H9 (cell line): ENCODE measurements around the gene U2AF1L4. TPM values are rescaled to one million over a fixed set of nuclear protein-coding genes. Genes with fewer than 3 reads are reported as not detected.
"Not testable (repeated sequence)": the region's sequence is repeated elsewhere in the genome, so short reads cannot be mapped to it uniquely, and the experiment has no call there.

Source experiments
- DNase-seq: peaks from one replicate; pipeline ENCODE4 v3.0.0-alpha.2; 2017
- H2AFZ ChIP-seq: one replicate; pipeline ENCODE4 v1.6.1; 2013; ENCODE audit warnings: mild to moderate bottlenecking, low read length, control low read depth, moderate library complexity
- H2AK5ac ChIP-seq: 2 replicates; pipeline ENCODE4 v1.6.1; 2013; ENCODE audit warnings: low read length, control low read depth, mixed read lengths; ENCODE audit not compliant: insufficient read length
- H2BK120ac ChIP-seq: one replicate; pipeline ENCODE4 v1.6.1; 2013; ENCODE audit warnings: low read depth, mild to moderate bottlenecking, low read length, control low read depth, inconsistent platforms; ENCODE audit not compliant: poor library complexity, severe bottlenecking
- H2BK12ac ChIP-seq: 2 replicates; pipeline ENCODE4 v1.6.1; 2013; ENCODE audit warnings: low read length, control low read depth, mixed read lengths, low read depth; ENCODE audit not compliant: insufficient read length
- H2BK15ac ChIP-seq: 2 replicates; pipeline ENCODE4 v1.6.1; 2013; ENCODE audit warnings: low read depth, low read length, control low read depth
- H2BK20ac ChIP-seq: one replicate; pipeline ENCODE4 v1.6.1; 2013; ENCODE audit warnings: low read depth, mild to moderate bottlenecking, low read length, control low read depth, inconsistent platforms; ENCODE audit not compliant: poor library complexity, severe bottlenecking
- H2BK5ac ChIP-seq: 2 replicates; pipeline ENCODE4 v1.6.1; 2013; ENCODE audit warnings: low read length, control low read depth, mixed read lengths; ENCODE audit not compliant: insufficient read length
- H3K14ac ChIP-seq: 2 replicates; pipeline ENCODE4 v1.6.1; 2013; ENCODE audit warnings: low read length, control low read depth; ENCODE audit not compliant: insufficient read depth
- H3K18ac ChIP-seq: 2 replicates; pipeline ENCODE4 v1.6.1; 2013; ENCODE audit warnings: low read depth, mild to moderate bottlenecking, mixed read lengths, low read length, control low read depth; ENCODE audit not compliant: insufficient read length
- H3K23ac ChIP-seq: 2 replicates; pipeline ENCODE4 v1.6.1; 2013; ENCODE audit warnings: low read length, control low read depth, mixed read lengths, low read depth; ENCODE audit not compliant: insufficient read length
- H3K23me2 ChIP-seq: 2 replicates; pipeline ENCODE4 v1.6.1; 2013; ENCODE audit warnings: low read depth, mild to moderate bottlenecking, mixed read lengths, low read length, control low read depth; ENCODE audit not compliant: insufficient read length, poor library complexity, severe bottlenecking
- H3K27ac ChIP-seq: 2 replicates; pipeline ENCODE4 v1.5.1; 2013; ENCODE audit warnings: low read length, control low read depth, mixed read lengths, low read depth; ENCODE audit not compliant: insufficient read length
- H3K27me3 ChIP-seq: 2 replicates; pipeline ENCODE4 v1.6.1; 2013; ENCODE audit warnings: low read length, control low read depth, inconsistent platforms; ENCODE audit not compliant: insufficient read depth
- H3K4ac ChIP-seq: 2 replicates; pipeline ENCODE4 v1.6.1; 2013; ENCODE audit warnings: low read depth, mild to moderate bottlenecking, control low read depth, inconsistent platforms, low read length, moderate library complexity
- H3K4me1 ChIP-seq: 2 replicates; pipeline ENCODE4 v1.6.1; 2013; ENCODE audit warnings: low read length, control low read depth, inconsistent platforms; ENCODE audit not compliant: insufficient read depth
- H3K4me2 ChIP-seq: 2 replicates; pipeline ENCODE4 v1.6.1; 2013; ENCODE audit warnings: low read length, control low read depth, mixed read lengths; ENCODE audit not compliant: insufficient read length, insufficient read depth
- H3K56ac ChIP-seq: 2 replicates; pipeline ENCODE4 v1.6.1; 2013; ENCODE audit warnings: low read depth, mild to moderate bottlenecking, mixed read lengths, low read length, control low read depth; ENCODE audit not compliant: insufficient read length
- H3K79me1 ChIP-seq: 2 replicates; pipeline ENCODE4 v1.6.1; 2013; ENCODE audit warnings: low read depth, mild to moderate bottlenecking, moderate library complexity, low read length, control low read depth, inconsistent platforms; ENCODE audit not compliant: insufficient read depth, poor library complexity, severe bottlenecking
- H3K79me2 ChIP-seq: 2 replicates; pipeline ENCODE4 v1.6.1; 2013; ENCODE audit warnings: low read length, control low read depth, inconsistent platforms; ENCODE audit not compliant: insufficient read depth
- H3K9ac ChIP-seq: 2 replicates; pipeline ENCODE4 v1.6.1; 2013; ENCODE audit warnings: low read length, control low read depth, mixed read lengths; ENCODE audit not compliant: insufficient read length; ENCODE audit errors: extremely low read depth
- H3K9me3 ChIP-seq: one replicate; pipeline ENCODE4 v1.6.1; 2013; ENCODE audit warnings: low read depth, low read length, inconsistent platforms; ENCODE audit not compliant: control insufficient read depth
- H3T11ph ChIP-seq: one replicate; pipeline ENCODE4 v1.6.1; 2013; ENCODE audit warnings: mild to moderate bottlenecking, low read length, control low read depth, inconsistent platforms
- H4K20me1 ChIP-seq: one replicate; pipeline ENCODE4 v1.6.1; 2013; ENCODE audit not compliant: control insufficient read depth, insufficient read length, insufficient read depth
- H4K5ac ChIP-seq: 2 replicates; pipeline ENCODE4 v1.6.1; 2013; ENCODE audit warnings: low read depth, mild to moderate bottlenecking, mixed read lengths, low read length, control low read depth; ENCODE audit not compliant: insufficient read length
- H4K8ac ChIP-seq: replicated peaks from 2 replicates; pipeline ENCODE4 v1.6.1; 2013; ENCODE audit warnings: low read length, control low read depth, mixed read lengths, low read depth; ENCODE audit not compliant: insufficient read length
- H4K91ac ChIP-seq: 2 replicates; pipeline ENCODE4 v1.6.1; 2013; ENCODE audit warnings: low read depth, mild to moderate bottlenecking, moderate library complexity, mixed read lengths, low read length, control low read depth; ENCODE audit not compliant: insufficient read length
- H3K27ac Mint-ChIP-seq, 3 experiments: 2 replicates in 2 of 3; 3 replicates in 1 of 3; pipeline ENCODE4 v1.8.0; 2020 to 2021; ENCODE audit warnings: mixed read lengths in 3 of 3, mild to moderate bottlenecking in 1 of 3, moderate library complexity in 1 of 3
- H3K27me3 Mint-ChIP-seq: 2 replicates; pipeline ENCODE4 v1.8.0; 2021; ENCODE audit warnings: low read depth, mild to moderate bottlenecking, moderate library complexity, mixed read lengths
- H3K36me3 Mint-ChIP-seq, 3 experiments: 2 replicates in 2 of 3; 3 replicates in 1 of 3; pipeline ENCODE4 v1.8.0; 2020 to 2021; ENCODE audit warnings: low read depth in 3 of 3, mixed read lengths in 3 of 3; ENCODE audit not compliant: insufficient read depth in 1 of 3
- H3K4me1 Mint-ChIP-seq, 2 experiments: 2 replicates each; pipeline ENCODE4 v1.8.0; 2020; ENCODE audit warnings: mixed read lengths in 2 of 2
- H3K4me3 Mint-ChIP-seq, 2 experiments: 2 replicates in 1 of 2; 3 replicates in 1 of 2; pipeline ENCODE4 v1.8.0; 2020 to 2021; ENCODE audit warnings: mild to moderate bottlenecking in 2 of 2, mixed read lengths in 2 of 2, moderate library complexity in 1 of 2
- H3K9me3 Mint-ChIP-seq, 2 experiments: 2 replicates in 1 of 2; 3 replicates in 1 of 2; pipeline ENCODE4 v1.8.0; 2020; ENCODE audit warnings: mild to moderate bottlenecking in 2 of 2, mixed read lengths in 2 of 2, moderate library complexity in 1 of 2
- CTCF ChIP-seq: fragments of 200-600 bp; sonication (generic); conservative IDR thresholded peaks from 3 replicates; pipeline ENCODE4 v1.8.0; 2021; ENCODE audit warnings: antibody characterized with exemption, mild to moderate bottlenecking
- WGBS: extraction: QIAGEN DNeasy Blood & Tissue Kit; methylation state at CpG from one replicate; pipeline ENCODE4 v1.1.7; 2013; ENCODE audit warnings: missing lambda C conversion rate, low lambda C conversion rate, mixed read lengths; ENCODE audit not compliant: insufficient read length; ENCODE audit errors: extremely low coverage; 5-methylcytosine and 5-hydroxymethylcytosine counted together
- total RNA-seq: library from RNA; stranded (reverse); gene quantifications from 2 replicates; pipeline ENCODE4 v1.2.1, GENCODE V29; 2021

Gene U2AF1L4
- total RNA-seq, 1 experiment from 2014 or later: 16.8 TPM

- Mint-ChIP-seq H3K9me3 (no peaks in the 10 kb centered on the region), H3K4me3 (no peak overlapping the region; a peak in 1 of 5 replicates), H3K4me1 (peaks cover under 1 to 2% of the 10 kb centered on the region in 2 experiments; a peak in 3 of 4 replicates), H3K27ac (peak overlapping the region in 1 of 3 experiments; percentile 35; a peak in 1 of 7 replicates), H3K36me3 (peaks cover 58 to 89% (median 85%) of the 10 kb centered on the region in 3 experiments; a peak in 6 of 7 replicates), H3K27me3 (no peaks in the 10 kb centered on the region; the same call in 1 of the 2 replicates)
- Histone ChIP-seq H2AFZ (no peak overlapping the region), H3T11ph (no peak overlapping the region), H2AK5ac (no peak overlapping the region), H4K5ac (no peak overlapping the region), H4K91ac (no peak overlapping the region), H3K4me1 (no peaks in the 10 kb centered on the region), H2BK12ac (no peak overlapping the region), H3K23me2 (no peaks in the 10 kb centered on the region), H3K9ac (no peak overlapping the region), H3K79me1 (no peaks in the 10 kb centered on the region), H2BK15ac (no peak overlapping the region), H4K20me1 (peaks cover under 1% of the 10 kb centered on the region), H2BK20ac (no peak overlapping the region), H3K14ac (no peak overlapping the region), H3K4ac (no peak overlapping the region), H3K18ac (no peak overlapping the region), H3K23ac (no peak overlapping the region), H3K56ac (no peak overlapping the region), H3K27me3 (no peaks in the 10 kb centered on the region), H3K9me3 (no peaks in the 10 kb centered on the region), H3K27ac (no peak overlapping the region), H3K4me2 (no peak overlapping the region), H2BK5ac (no peak overlapping the region), H4K8ac (no peak overlapping the region), H2BK120ac (no peak overlapping the region), H3K79me2 (no peaks in the 10 kb centered on the region; the same call in 1 of the 2 replicates)
- TF ChIP-seq CTCF: no peak
- DNase-seq: no peak
- WGBS: no CpG with 5 or more reads among the region's 12 CpGs
These were observed 20.7 kb downstream of the U2AF1L4 start for GRCh38 chr19:35724560-35724959.

GRCh38 chr19:35724132-35724531, 21.1 kb downstream of the U2AF1L4 start:
- not testable (repeated sequence) for H4K5ac ChIP-seq, H3K27ac ChIP-seq, H3K4me1 Mint-ChIP-seq, H3K14ac ChIP-seq, H3K23ac ChIP-seq, H3K27me3 Mint-ChIP-seq, H4K91ac ChIP-seq, H3K9ac ChIP-seq, H3K79me2 ChIP-seq, H2AK5ac ChIP-seq, H3K4me3 Mint-ChIP-seq, H2AFZ ChIP-seq, H3K4me2 ChIP-seq, DNase-seq, H3K27me3 ChIP-seq, H3K23me2 ChIP-seq, H3K4ac ChIP-seq, H2BK12ac ChIP-seq, H3K18ac ChIP-seq, H3K9me3 Mint-ChIP-seq, H3K4me1 ChIP-seq, H4K8ac ChIP-seq, H2BK15ac ChIP-seq, H3K56ac ChIP-seq, H3K79me1 ChIP-seq, H3K9me3 ChIP-seq, H2BK120ac ChIP-seq, H2BK5ac ChIP-seq, H3T11ph ChIP-seq, H2BK20ac ChIP-seq, H4K20me1 ChIP-seq
- H3K27ac Mint-ChIP-seq: peak overlapping the region in 1 of 3 experiments; percentile 35; a peak in 1 of 7 replicates
- peaks cover 53 to 88% (median 85%) of the 10 kb centered on the region in 3 experiments; a peak in 6 of 7 replicates for H3K36me3 Mint-ChIP-seq
- no CpG with 5 or more reads among the region's 7 CpGs for WGBS
